ENCODE results near the gene GALNT17.

GALNT17 gene

DNA sequence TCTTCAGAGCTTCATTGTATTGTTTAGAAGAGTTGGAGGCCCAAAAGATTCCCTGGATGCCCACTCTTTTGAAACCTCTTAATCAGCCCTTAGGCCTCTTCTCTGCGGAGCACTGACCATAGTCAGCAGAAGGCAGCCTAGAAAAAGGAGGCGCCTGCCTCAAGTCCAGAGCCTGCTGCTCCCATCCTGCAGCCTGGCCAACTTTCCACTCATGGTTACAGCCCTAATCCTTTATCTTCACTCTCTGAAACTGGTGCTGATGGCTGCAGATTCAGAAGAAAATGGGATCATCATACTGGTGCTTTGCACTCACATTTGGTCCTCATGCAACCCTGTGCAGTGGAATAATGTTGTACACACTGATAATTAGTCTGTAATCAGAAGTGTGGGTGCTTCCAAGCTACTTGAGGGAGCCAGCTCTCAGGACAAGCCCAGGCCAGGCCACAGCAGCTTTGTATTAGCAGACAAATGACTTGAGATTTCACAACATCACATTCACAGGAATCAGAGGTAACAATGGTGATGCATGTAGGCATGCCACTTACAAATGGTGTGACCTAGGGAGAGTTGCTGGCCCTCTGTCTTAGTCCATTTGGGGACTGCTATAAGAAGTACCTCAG, 272.9 kb downstream of the GALNT17 start:
- DNase-seq: no peak

DNA sequence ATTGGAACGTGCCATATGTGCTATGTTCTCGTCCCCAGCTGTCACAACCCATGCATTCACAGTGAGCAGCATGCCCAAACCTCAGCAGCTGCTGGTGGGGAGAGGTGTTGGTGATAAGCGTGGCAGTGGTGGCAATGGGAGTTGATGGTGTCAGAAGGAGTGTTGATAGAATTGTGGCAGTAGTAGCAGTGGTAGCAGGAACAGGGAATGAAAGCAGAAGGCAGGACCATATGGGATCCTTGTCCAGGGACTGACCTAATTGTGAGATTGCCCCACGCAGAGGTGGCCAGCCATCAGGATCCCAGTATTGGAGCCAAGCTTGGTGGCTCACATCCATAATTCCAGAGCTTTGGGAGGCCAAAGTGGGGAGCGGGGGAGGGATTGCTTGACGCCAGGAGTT, 276.3 kb downstream of the GALNT17 start:
- no peak for DNase-seq

GRCh38 chr7:71409550-71410157, 277.7 kb downstream of the GALNT17 start:
- no peak for DNase-seq

GRCh38 chr7:71411475-71411874, 279.5 kb downstream of the GALNT17 start:
- no peak for DNase-seq

DNA sequence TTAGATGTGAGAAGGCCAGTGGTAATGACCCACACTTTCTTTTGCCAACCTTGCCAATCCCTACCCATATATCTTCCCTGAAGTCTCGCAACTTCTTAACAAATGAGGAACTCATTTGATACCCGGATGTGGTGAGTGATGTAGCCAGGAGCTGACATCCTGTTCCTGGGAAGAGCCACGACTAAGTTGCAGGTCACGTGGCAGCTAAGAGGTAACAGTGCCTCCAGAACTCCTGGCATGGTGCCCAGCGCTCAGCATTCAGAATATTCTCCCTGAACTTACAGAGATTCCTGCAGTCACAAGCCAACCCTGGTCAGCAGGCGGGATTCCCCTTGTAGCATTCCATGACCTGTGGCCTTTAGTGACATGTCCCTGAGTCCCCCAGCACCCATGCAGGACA, 282.5 kb downstream of the GALNT17 start:
- DNase-seq: no peak

DNA sequence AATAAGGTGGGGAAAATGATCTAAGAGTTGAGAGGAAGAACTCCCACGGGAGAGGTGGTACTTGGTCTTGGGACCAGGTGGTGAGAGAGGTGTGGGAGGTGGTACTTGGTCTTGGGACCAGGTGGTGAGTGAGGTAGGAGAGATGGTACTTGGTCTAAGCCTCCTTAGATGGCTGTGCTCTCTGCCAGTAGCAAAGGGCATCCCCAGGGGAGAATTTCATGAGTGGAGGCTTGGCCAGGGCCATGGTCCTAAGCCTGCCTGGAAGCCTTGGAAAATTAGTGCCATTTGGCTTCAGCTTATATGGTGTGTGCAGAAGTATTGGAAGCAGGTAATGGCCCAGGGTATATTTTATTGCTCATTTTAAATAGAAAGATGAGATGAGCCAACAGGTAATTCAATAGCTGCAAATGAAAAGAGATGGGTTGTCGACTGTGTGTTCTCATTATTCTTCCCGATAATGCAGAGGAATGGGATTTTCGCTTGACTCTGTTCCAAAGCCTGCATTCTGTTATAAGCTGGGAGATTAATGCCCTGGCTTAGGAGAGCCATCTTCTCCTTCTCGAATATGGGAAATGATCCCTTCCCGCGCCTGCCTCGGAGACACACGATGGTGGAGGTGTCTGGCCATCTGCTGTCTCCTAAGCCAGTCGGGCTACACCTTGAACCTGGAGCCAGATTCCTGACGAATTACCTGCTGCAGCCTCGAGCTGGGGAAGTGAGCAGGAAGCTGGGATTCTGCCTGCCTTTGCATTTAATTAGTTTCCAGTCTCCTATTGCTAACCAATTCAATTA, 287.8 kb downstream of the GALNT17 start:
- no peak for DNase-seq

DNA sequence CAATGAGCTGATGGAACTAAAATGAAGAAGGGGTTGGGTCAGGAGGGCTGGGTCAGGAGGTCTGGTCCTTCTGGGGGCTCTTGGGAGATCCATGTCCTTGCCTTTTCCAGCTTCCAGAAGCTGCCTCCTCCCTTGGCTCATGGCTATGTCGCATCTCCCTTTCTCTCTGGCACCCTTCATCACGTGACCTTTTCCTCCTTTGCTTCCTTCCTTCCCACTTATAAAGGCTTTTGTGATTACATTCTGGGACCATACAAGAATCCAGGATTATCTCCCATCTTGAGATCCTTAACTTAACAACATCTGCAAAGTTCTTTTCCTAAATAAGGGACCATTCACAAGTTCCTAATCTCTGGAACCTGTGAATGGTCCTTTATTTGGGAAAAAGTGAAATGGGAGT, 290.2 kb downstream of the GALNT17 start:
- DNase-seq: no peak

- DNase-seq: no peak
Observed at GRCh38 chr7:71424166-71425035, 292.5 kb downstream of the GALNT17 start.

DNA sequence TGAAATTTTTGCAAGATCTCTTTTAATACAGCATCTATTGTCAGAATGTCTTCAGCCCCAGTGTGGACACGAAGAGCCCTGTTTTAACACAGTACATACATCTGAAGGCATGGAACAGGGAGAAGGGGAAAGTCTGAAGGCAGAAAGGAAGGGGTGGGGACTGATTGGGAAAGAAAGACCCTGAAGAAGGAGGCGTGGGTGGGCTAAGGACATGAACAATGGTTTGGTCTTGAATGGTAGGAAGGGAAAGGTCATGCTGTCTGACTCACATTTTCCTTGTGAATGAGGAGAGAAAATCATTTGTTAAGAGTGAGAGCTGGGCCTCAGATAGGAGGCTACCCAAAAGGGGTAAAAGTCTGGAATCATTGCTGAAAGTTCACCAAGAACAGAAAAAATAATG, 297.1 kb downstream of the GALNT17 start:
- DNase-seq: no peak

DNA sequence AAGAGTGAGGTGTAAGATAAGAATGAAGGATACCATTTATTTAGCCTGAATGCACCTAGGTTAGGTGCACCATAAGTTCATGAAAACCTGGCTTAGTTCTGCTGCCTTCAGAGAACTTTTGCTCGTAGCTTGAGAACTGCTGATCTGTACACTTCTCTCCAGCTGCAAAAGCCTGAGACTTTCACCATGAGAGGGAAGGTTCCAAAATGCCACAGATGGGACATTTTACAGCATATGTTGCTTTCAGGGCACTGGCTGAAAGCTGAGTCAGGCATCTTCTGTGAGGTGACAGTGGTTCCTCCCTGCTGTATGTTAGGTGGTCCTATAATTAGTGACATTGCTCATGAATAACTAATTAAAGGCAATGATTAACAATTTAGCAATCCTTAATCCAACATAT, 298.3 kb downstream of the GALNT17 start:
- DNase-seq: no peak

DNA sequence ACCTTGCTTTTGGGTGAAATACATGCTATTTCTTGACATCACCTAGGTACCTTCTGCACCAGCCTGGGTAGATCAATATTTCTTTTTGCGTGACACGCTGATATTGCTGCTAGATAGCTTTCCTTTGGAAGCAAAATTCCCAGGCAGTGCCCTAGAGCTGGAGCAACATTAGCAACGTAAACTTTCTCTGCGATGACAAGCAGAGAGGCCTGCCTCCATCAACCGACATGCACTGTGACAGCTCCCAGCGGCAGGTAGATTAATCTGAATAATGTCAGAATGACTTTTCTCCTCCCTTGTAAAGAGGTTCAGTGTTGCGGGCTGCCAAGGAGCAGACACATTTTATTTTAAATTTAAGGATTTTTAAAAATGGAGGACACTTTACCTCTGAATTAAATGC, 307.4 kb downstream of the GALNT17 start:
- no peak for DNase-seq

DNA sequence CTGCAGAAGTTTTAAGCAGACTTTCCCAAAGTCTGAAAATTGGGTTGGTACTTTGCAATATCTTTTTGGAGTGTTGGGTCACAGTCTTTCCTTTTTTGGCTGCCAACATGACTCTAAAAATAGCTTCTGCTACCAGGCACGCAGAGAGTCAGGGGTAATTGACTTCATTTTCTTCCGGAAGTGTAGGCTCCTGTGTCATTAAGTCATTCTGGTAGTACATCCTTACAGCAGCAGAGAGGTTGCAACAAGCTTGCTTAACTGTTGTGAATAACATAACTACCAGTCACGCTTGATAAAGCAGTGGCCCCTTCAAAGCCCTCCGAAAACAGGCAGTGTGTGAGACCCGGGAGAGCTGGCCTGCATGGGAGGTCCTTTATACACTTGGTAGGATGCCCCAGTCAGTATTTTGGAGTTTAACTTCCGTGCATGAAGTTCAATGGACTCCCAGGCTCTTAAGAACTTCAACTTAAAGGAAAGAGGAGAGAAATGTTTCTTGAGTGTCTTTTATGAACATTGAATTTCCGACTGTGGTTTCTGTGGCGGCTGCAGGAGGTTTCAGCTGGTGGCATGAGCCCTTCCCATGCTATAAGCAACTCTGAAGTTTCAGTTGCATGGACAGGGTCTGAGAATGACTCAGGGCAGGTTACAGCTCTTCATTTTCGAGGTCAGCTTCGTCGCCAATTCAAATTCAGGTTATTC, 310.7 kb downstream of the GALNT17 start:
- DNase-seq: no peak

GRCh38 chr7:71443191-71443530, 311.2 kb downstream of the GALNT17 start:
- DNase-seq: no peak

DNA sequence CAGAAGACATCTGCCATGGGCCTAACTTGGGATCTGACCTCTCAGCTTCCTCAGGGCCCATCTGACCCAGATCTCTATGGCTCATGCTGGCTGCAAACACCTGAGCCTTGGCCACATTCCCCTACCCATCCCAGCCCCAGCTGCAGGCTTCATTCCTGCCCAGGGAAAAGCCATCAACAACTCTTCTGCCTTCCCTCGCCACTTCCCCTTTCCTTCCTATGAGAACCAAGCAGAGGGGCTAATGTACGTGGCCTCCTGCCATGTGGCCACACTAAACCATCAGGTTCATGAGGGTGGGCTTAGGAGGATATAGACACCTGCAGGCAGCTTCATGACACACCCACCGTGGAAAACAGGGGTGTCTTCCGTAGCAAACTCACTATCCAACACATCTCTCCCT, 312.2 kb downstream of the GALNT17 start:
- no peak for DNase-seq

GRCh38 chr7:71453630-71454029, 321.7 kb downstream of the GALNT17 start:
- no peak for DNase-seq

GRCh38 chr7:71454981-71455380, 323.0 kb downstream of the GALNT17 start:
- no peak for DNase-seq

DNA sequence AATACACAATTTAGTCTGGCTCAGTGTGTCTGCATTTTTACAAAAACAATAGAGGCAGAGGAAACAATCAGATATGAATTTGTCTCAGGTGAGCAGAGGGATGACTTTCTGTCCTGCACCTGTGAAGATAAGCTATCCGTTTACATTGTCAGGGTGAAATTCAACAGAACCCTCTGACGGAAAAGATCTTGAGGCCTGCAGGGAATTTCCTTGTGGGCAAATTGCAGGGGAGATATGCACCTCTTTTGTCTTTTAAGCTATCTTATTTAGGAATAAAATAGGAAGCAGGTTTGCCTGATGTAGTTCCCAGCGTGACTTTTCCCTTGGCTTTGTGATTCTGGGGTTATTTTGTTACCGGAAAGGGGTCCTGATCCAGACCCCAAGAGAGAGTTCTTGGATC, 325.1 kb downstream of the GALNT17 start:
- no peak for DNase-seq

DNA sequence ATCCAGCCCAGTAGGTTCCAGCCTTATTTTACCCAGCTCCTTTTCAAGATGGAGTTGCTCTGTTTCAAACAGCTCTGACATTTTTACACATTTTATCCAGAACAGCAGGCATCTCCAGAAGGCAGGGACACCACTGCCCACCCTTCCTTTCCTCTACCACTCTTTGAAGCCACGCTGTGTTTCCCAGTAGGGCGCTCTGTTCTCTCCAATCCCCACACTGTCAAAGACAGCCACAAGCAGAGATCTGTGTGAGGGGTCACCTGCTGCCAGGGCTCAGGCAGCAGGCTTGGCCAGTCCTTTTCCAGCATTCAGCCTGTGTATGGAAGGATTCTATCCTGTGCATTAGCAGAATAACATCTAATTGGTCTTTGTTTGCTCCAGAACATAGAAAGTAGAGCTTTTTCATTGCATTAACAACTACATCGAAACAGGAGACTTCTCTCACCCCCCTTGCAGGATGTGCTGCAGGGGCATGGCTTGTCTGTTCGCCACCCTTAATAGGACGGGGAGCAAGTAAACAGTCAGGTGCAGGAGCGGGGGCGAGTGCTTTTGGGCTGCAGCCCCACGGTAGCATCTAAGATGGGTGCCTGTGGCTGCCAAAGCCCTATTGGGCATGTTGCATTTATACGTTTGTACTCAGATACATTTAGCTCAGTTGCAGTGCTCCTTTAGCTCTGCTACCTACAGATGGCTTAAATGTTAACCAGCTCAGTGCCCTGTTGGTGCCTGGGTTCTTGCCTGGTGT, 326.1 kb downstream of the GALNT17 start:
- DNase-seq: no peak

DNA sequence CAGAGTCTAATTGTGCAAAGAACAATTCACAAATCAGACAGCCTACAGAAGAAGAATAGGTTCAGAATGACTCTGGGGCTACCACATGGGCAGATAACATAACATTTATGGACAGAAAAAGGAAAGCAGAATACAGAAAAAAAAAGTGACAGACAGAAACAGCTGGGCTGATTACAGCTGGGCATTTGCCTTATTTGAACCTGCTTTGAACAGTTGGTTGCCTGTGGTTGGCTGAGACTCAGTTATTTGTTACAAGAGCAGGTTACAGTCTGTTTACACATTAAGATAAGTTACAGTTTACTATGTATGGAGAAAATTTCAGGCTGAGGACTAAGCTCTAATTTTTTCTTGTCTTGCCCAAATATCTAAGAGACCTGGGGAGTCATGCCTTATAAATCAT, 327.2 kb downstream of the GALNT17 start:
- DNase-seq: no peak

GRCh38 chr7:71461572-71461971, 329.6 kb downstream of the GALNT17 start:
- DNase-seq: no peak

DNA sequence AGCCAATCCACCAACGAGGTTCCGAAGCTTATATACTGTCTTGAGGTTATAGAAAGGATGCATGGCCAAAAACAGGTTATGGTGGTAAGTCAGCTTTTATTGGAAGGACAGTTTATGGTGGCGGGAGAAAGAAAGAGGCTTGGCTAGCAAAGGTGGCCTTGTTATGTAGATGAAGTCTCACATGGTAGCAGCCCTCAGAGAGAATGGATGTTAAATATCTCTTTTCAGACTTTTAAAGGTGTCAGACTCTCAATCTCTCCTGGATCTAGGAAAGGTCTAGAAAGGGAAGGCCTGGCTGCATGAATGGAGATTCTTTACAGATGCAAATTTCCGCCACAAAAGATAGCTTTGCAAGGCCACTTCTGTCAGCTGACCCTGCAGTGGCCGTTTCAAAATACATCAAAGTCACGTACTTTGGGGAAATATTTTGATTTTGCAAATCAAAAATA, 333.8 kb downstream of the GALNT17 start:
- no peak for DNase-seq

All from NCI-H1092 treated with DMSO at 0.1 percent for 48 hours (cell line).